Jurkat, Clone E6-1 (cell line): ENCODE results near the gene PLEKHH3.
"Not testable (repeated sequence)": the region's sequence is repeated elsewhere in the genome, so short reads cannot be mapped to it uniquely, and the experiment has no call there.

Source experiments
- DNase-seq: peaks from one replicate; pipeline ENCODE4 v3.0.0-alpha.2; 2011; ENCODE audit warnings: low read depth, low spot score
- H3K4me3 ChIP-seq: 2 replicates; pipeline ENCODE4 v1.5.1; 2011; ENCODE audit warnings: mild to moderate bottlenecking, low read length, control low read depth, moderate library complexity

PLEKHH3 gene

GRCh38 chr17:42651392-42651791, 25.4 kb downstream of the PLEKHH3 start:
- H3K4me3 ChIP-seq = no peak overlapping the region
- no peak for DNase-seq

DNA sequence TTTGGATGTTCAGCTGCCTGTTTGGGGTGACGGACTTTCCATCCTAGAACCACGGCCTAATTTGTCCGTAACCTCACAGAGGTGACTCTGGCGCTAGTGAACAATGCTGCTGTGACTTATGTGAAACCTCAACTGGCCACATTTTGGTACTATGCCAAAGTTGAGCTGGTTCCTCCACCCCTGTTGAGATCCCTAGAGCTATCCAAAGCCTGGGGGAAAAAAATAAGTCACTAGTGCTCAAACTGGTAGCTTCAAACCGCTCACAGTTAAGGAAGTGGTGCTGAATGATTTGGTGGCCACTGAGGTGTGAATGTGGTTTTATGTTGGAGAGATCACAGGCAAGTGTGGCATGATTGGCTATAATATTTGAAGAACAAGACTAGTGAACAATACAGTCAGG, 29.0 kb downstream of the PLEKHH3 start:
- no peak overlapping the region for H3K4me3 ChIP-seq
- DNase-seq = no peak

GRCh38 chr17:42642336-42642735, 34.5 kb downstream of the PLEKHH3 start:
- DNase-seq = no peak

GRCh38 chr17:42640121-42640520, 36.7 kb downstream of the PLEKHH3 start:
- no peak overlapping the region for H3K4me3 ChIP-seq
- DNase-seq = no peak

More at GRCh38 chr17:42642336-42642735, 34.5 kb downstream of the PLEKHH3 start:
- H3K4me3 ChIP-seq = no peak overlapping the region

- DNase-seq = no peak
Observed at GRCh38 chr17:42639525-42640113, 37.2 kb downstream of the PLEKHH3 start.

GRCh38 chr17:42632949-42633444, 43.8 kb downstream of the PLEKHH3 start:
- H3K4me3 ChIP-seq = no peak overlapping the region
- no peak for DNase-seq

More at GRCh38 chr17:42639525-42640113, 37.2 kb downstream of the PLEKHH3 start:
- no peak overlapping the region for H3K4me3 ChIP-seq

DNA sequence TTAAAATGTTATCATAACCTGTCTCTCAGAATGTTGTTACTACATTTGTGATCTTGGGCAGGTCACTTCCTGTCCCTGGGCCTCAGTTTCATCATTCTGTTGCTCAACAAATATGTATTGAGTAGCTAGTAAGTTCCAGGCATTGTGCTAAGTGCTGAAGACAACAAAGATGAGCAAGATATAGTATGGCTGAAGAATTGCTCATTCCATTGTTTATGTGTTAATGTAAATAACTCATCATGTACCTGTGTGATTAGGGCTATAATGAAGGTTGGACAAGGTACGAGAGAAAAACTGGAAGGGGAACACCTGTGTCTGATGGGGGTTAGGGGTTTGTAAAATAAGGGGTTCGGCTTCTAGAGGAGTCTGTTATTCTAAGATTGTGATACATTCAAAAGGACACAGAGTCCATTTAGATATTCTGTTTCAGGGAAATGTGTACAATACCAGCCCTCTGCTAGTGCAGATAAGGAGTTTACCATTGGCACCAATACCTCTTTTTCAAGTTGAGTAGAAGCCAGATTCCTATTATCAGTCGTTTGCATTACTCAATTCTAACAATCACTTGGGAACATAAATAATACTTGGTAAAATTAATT, 47.3 kb downstream of the PLEKHH3 start:
- DNase-seq = no peak
- H3K4me3 ChIP-seq = no peak overlapping the region

DNA sequence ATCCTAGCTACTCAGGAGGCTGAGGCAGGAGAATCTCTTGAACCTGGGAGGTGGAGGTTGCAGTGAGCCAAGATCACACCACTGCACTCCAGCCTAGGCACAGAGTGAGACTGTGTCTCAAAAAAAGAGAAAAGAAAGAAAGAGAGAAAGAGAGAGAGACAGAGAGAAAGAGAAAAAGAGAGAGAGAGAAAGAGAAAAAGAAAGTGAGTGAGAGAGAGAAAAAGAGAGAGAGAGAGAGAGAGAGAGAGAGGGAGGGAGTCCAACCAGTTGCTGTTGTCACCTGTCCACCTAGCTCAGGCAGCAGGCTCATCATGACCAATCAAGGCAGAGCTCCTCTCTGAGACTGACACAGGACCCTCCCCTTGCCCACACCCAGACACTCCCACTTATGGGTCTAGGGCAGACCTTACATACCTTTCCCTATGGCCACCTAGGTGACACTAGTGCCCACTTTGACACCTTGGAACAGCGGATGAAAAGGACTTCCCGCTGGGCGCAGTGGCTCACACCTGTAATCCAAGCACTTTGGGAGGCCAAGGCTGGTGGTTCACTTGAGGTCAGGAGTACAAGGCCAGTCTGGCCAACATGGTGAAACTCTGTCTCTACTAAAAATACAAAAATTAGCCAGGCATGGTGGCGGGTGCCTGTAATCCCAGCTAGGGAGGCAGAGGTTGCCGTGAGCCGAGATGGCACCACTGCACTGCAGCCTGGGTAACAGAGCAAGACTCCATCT, 49.6 kb downstream of the PLEKHH3 start:
- H3K4me3 ChIP-seq, DNase-seq: not testable (repeated sequence)

GRCh38 chr17:42623732-42624596, 52.8 kb downstream of the PLEKHH3 start:
- no peak overlapping the region for H3K4me3 ChIP-seq
- no peak for DNase-seq

DNA sequence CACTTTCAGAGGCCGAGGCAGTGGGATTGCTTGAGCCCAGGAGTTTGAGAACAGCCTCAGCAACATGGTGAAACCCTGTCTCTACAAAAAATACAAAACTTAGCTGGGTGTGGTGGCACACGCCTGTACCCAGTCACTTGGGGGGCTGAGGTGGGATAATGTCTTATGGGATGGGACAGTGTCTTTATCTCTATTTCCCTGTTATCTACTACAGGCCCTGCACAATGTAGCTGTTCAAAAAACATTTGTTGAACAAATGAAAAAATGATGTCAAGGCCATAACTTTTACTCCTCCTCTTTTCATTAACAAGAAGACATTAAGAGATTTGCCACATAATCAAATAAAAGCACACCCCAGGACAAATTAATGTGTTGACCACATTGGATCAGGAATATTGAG, 53.5 kb downstream of the PLEKHH3 start:
- DNase-seq = no peak
- no peak overlapping the region for H3K4me3 ChIP-seq

DNA sequence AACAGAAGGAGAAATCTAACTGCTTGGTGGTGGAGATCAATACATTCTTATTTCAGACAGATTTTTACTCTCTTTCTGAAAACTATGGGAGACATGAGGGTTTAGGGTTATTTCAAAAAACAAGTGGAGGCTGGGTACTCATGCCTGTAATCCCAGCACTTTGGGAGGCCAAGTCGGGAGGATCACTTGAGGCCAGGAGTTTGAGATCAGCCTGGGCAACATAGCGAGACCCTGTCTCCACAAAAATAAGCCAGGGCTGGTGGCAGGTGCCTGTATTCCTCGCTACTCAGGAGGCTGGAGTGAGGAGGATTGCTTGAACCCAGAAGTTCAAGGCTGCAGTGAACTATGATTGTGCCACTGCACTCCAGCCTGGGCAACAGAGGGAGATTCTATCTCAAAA, 54.8 kb downstream of the PLEKHH3 start:
- not testable (repeated sequence) for DNase-seq, H3K4me3 ChIP-seq

GRCh38 chr17:42618442-42619150, 58.2 kb downstream of the PLEKHH3 start:
- H3K4me3 ChIP-seq = no peak overlapping the region
- DNase-seq = no peak

DNA sequence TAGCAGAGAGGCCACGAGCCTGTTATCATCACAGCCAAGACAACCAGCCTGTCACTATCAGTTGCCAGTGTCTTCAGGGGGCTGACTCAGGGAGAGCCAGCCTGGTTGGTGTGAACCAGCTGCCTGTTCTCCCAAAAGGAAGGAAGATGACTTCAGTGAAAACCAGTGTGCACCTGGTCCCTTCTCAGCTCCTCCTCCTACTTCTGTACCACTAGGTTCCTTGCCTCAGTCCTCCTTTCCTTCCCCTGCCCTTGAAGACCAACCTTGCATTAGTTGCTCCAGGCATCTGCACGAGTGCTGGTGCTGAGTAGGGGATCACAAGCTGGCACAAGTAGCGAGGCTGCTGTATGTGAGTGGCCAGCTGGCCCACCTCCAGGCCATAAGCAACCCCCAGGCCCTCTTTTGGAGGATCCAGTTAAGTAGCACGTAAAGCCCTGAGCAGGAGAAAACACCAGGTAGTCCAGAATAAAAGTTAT, 58.8 kb downstream of the PLEKHH3 start:
- DNase-seq = peak; percentile 43
- H3K4me3 ChIP-seq = no peak overlapping the region
